ENCODE data around the gene NOL4L.

The NOL4L gene

GRCh38 chr20:32589256-32589655 lies 4.1 kb upstream of the NOL4L start:
- FAIRE-seq: no peak
- TF ChIP-seq POLR2A (IDR thresholded peaks at IDR 0.05; ENCODE audit: low read depth, low read length) (no peak), POLR2AphosphoS5 (IDR thresholded peaks at IDR 0.05; ENCODE audit: low read depth, low read length) (no peak), PAX5 (IDR thresholded peaks at IDR 0.05; ENCODE audit: insufficient read depth, low read length, severe bottlenecking) (no peak), POU2F2 (IDR thresholded peaks at IDR 0.05; ENCODE audit: low read depth, low read length) (no peak), SPI1 (IDR thresholded peaks at IDR 0.05; ENCODE audit: low read depth, low read length) (no peak), TAF1 (IDR thresholded peaks at IDR 0.05; ENCODE audit: low read depth, low read length) (no peak)
- no peak for DNase-seq (ENCODE audit: insufficient read length, low spot score)

- DNase-seq (ENCODE audit: insufficient read length, low spot score) (no peak), FAIRE-seq (no peak)
- TF ChIP-seq POLR2AphosphoS5 (IDR thresholded peaks at IDR 0.05; ENCODE audit: low read depth, low read length) (no peak), SPI1 (IDR thresholded peaks at IDR 0.05; ENCODE audit: low read depth, low read length) (no peak), POU2F2 (IDR thresholded peaks at IDR 0.05; ENCODE audit: low read depth, low read length) (no peak), POLR2A (IDR thresholded peaks at IDR 0.05; ENCODE audit: low read depth, low read length) (no peak), PAX5 (IDR thresholded peaks at IDR 0.05; ENCODE audit: insufficient read depth, low read length, severe bottlenecking) (no peak), TAF1 (IDR thresholded peaks at IDR 0.05; ENCODE audit: low read depth, low read length) (no peak)
Observed at GRCh38 chr20:32588040-32588439, 2.9 kb upstream of the NOL4L start.

- FAIRE-seq (peak; percentile 66), DNase-seq (ENCODE audit: insufficient read length, low spot score) (no peak)
- TF ChIP-seq POLR2A (IDR thresholded peaks at IDR 0.05; ENCODE audit: low read depth, low read length) (no peak), SPI1 (IDR thresholded peaks at IDR 0.05; ENCODE audit: low read depth, low read length) (no peak), TAF1 (IDR thresholded peaks at IDR 0.05; ENCODE audit: low read depth, low read length) (no peak), POU2F2 (IDR thresholded peaks at IDR 0.05; ENCODE audit: low read depth, low read length) (no peak), PAX5 (IDR thresholded peaks at IDR 0.05; ENCODE audit: insufficient read depth, low read length, severe bottlenecking) (no peak), POLR2AphosphoS5 (IDR thresholded peaks at IDR 0.05; ENCODE audit: low read depth, low read length) (no peak)
Observed at GRCh38 chr20:32586291-32586690, 1.2 kb upstream of the NOL4L start.

- DNase-seq (ENCODE audit: insufficient read length, low spot score): no peak
- FAIRE-seq: peak; percentile 82
- TF ChIP-seq TAF1 (IDR thresholded peaks at IDR 0.05; ENCODE audit: low read depth, low read length) (no peak), POLR2A (IDR thresholded peaks at IDR 0.05; ENCODE audit: low read depth, low read length) (no peak), SPI1 (IDR thresholded peaks at IDR 0.05; ENCODE audit: low read depth, low read length) (0 out of 2 replicates have a peak, but pooled peaks have one; percentile 28), POLR2AphosphoS5 (IDR thresholded peaks at IDR 0.05; ENCODE audit: low read depth, low read length) (no peak), POU2F2 (IDR thresholded peaks at IDR 0.05; ENCODE audit: low read depth, low read length) (no peak)
Observed at GRCh38 chr20:32585586-32586127, 524 bp upstream of the NOL4L start.

GRCh38 chr20:32583581-32584070 lies 1.5 kb downstream of the NOL4L start:
- DNase-seq (ENCODE audit: insufficient read length, low spot score) (no peak), FAIRE-seq (no peak)
- no peak for TF ChIP-seq TAF1 (IDR thresholded peaks at IDR 0.05; ENCODE audit: low read depth, low read length)
- TF ChIP-seq PAX5 (IDR thresholded peaks at IDR 0.05; ENCODE audit: insufficient read depth, low read length, severe bottlenecking): no peak
- no peak for TF ChIP-seq POU2F2 (IDR thresholded peaks at IDR 0.05; ENCODE audit: low read depth, low read length)
- no peak for TF ChIP-seq POLR2AphosphoS5 (IDR thresholded peaks at IDR 0.05; ENCODE audit: low read depth, low read length)
- TF ChIP-seq SPI1 (IDR thresholded peaks at IDR 0.05; ENCODE audit: low read depth, low read length): no peak
- TF ChIP-seq POLR2A (IDR thresholded peaks at IDR 0.05; ENCODE audit: low read depth, low read length): no peak

GRCh38 chr20:32582659-32583580 lies 2.2 kb downstream of the NOL4L start:
- TF ChIP-seq TAF1 (IDR thresholded peaks at IDR 0.05; ENCODE audit: low read depth, low read length) (no peak), POLR2AphosphoS5 (IDR thresholded peaks at IDR 0.05; ENCODE audit: low read depth, low read length) (no peak), POLR2A (IDR thresholded peaks at IDR 0.05; ENCODE audit: low read depth, low read length) (no peak), POU2F2 (IDR thresholded peaks at IDR 0.05; ENCODE audit: low read depth, low read length) (no peak), PAX5 (IDR thresholded peaks at IDR 0.05; ENCODE audit: insufficient read depth, low read length, severe bottlenecking) (no peak), SPI1 (IDR thresholded peaks at IDR 0.05; ENCODE audit: low read depth, low read length) (no peak)
- DNase-seq (ENCODE audit: insufficient read length, low spot score): no peak
- peak; percentile 23 for FAIRE-seq

- DNase-seq (ENCODE audit: insufficient read length, low spot score) (no peak), FAIRE-seq (no peak)
Observed at GRCh38 chr20:32581839-32582658, 3.1 kb downstream of the NOL4L start.

GRCh38 chr20:32580970-32581838 lies 3.9 kb downstream of the NOL4L start:
- TF ChIP-seq POLR2AphosphoS5 (IDR thresholded peaks at IDR 0.05; ENCODE audit: low read depth, low read length): no peak
- FAIRE-seq (peak; percentile 55), DNase-seq (ENCODE audit: insufficient read length, low spot score) (no peak)

More at GRCh38 chr20:32581839-32582658, 3.1 kb downstream of the NOL4L start:
- TF ChIP-seq POLR2AphosphoS5 (IDR thresholded peaks at IDR 0.05; ENCODE audit: low read depth, low read length) (no peak), SPI1 (IDR thresholded peaks at IDR 0.05; ENCODE audit: low read depth, low read length) (no peak), TAF1 (IDR thresholded peaks at IDR 0.05; ENCODE audit: low read depth, low read length) (no peak), POLR2A (IDR thresholded peaks at IDR 0.05; ENCODE audit: low read depth, low read length) (no peak), PAX5 (IDR thresholded peaks at IDR 0.05; ENCODE audit: insufficient read depth, low read length, severe bottlenecking) (no peak)
